HepG2 (cell line): Measurements from ENCODE around the gene FGGY. TPM values are rescaled to one million over a fixed set of nuclear protein-coding genes. Genes with fewer than 3 reads are reported as not detected.

Source experiments
- AHDC1 ChIP-seq: sonication (generic); formaldehyde crosslinking; IDR thresholded peaks from 2 replicates; pipeline ENCODE4 v1.5.1; 2020; ENCODE audit warnings: mild to moderate bottlenecking, missing genetic modification reagents, borderline replicate concordance
- ARID4A ChIP-seq: sonication (generic); formaldehyde crosslinking; IDR thresholded peaks from 2 replicates; pipeline ENCODE4 v1.5.0; 2020; ENCODE audit warnings: mild to moderate bottlenecking, missing genetic modification reagents, borderline replicate concordance
- CREB3 ChIP-seq: sonication (generic); formaldehyde crosslinking; IDR thresholded peaks from 2 replicates; pipeline ENCODE4 v1.5.0; 2020; ENCODE audit warnings: missing genetic modification reagents
- GMEB2 ChIP-seq: IDR thresholded peaks from 2 replicates; pipeline ENCODE4 v1.6.1; 2016; ENCODE audit warnings: missing biosample characterization, missing genetic modification reagents, low read depth
- HNRNPK ChIP-seq: fragments of 200-400 bp; formaldehyde crosslinking; IDR thresholded peaks from 2 replicates; pipeline ENCODE4 v1.6.1; 2018; ENCODE audit warnings: low read length, low read depth, moderate library complexity, mild to moderate bottlenecking; ENCODE audit not compliant: poor library complexity, severe bottlenecking
- KDM1A ChIP-seq: IDR thresholded peaks from 2 replicates; pipeline ENCODE4 v1.6.1; 2016; ENCODE audit warnings: missing compliant biosample characterization
- NKX3-1 ChIP-seq: sonication (generic); formaldehyde crosslinking; IDR thresholded peaks from 2 replicates; pipeline ENCODE4 v1.5.0; 2020; ENCODE audit warnings: missing genetic modification reagents
- TCF7 ChIP-seq: sonication (generic); IDR thresholded peaks from 2 replicates; pipeline ENCODE4 v1.6.1; 2016; ENCODE audit warnings: antibody characterized with exemption, low read depth
- TP53 ChIP-seq: sonication (generic); formaldehyde crosslinking; conservative IDR thresholded peaks from 2 replicates; pipeline ENCODE4 v1.4.0; 2020; ENCODE audit warnings: missing genetic modification reagents
- ZNF12 ChIP-seq: sonication (generic); formaldehyde crosslinking; IDR thresholded peaks from 2 replicates; pipeline ENCODE4 v1.5.0; 2020; ENCODE audit warnings: missing genetic modification reagents
- ZNF547 ChIP-seq: sonication (generic); formaldehyde crosslinking; IDR thresholded peaks from 2 replicates; pipeline ENCODE4 v1.5.1; 2020; ENCODE audit warnings: mild to moderate bottlenecking, missing genetic modification reagents
- ZNF589 ChIP-seq: sonication (generic); formaldehyde crosslinking; conservative IDR thresholded peaks from 2 replicates; pipeline ENCODE4 v1.8.0; 2022; ENCODE audit warnings: mild to moderate bottlenecking, moderate library complexity, missing genetic modification reagents
- ZNF597 ChIP-seq: sonication (generic); formaldehyde crosslinking; IDR thresholded peaks from 2 replicates; pipeline ENCODE4 v1.5.0; 2020; ENCODE audit warnings: missing genetic modification reagents
- ZNF761 ChIP-seq: sonication (generic); formaldehyde crosslinking; conservative IDR thresholded peaks from 2 replicates; pipeline ENCODE4 v1.4.0; 2020; ENCODE audit warnings: mild to moderate bottlenecking, missing genetic modification reagents
- polyA plus RNA-seq, 8 experiments: library from polyadenylated mRNA; depleted of rRNA in 3 of 8; stranded (reverse) in 7 of 8; unstranded in 1 of 8; fragments of >200 nt; fragmentation: Illumina TruSeq in 4 of 8; extraction: Trizol in 4 of 8; gene quantifications; 2 replicates each; pipeline versions ENCODE4 v1.2.1 to v1.2.3, GENCODE V29; 2011 to 2016; ENCODE audit warnings: low read depth in 4 of 8, missing spikeins in 1 of 8, mixed read lengths in 1 of 8; ENCODE audit not compliant: insufficient read depth in 1 of 8
- total RNA-seq, 5 experiments: library from RNA; depleted of rRNA; stranded (reverse); fragments of >200 nt; fragmentation: Illumina TruSeq; extraction: Trizol; gene quantifications; 2 replicates each; pipeline ENCODE4 v1.2.3, GENCODE V29; 2016; ENCODE audit warnings: low read depth in 1 of 5

The FGGY gene
- total and polyA plus RNA-seq, 2 of the 13 experiments (the other 11 are each of a cell fraction or from before 2014, with no cell fraction given), result 15.7 to 27.5 TPM

GRCh38 chr1:59436637-59437036, 139.7 kb downstream of the FGGY start (continued):
- no peak for TF ChIP-seq GMEB2 (CRISPR knock-in tag)
- no peak for TF ChIP-seq ZNF597
- TF ChIP-seq ZNF761, result no peak
- no peak; the same call in 1 of the 2 replicates for TF ChIP-seq ARID4A (CRISPR knock-in tag)
- TF ChIP-seq KDM1A (CRISPR knock-in tag), result no peak
- no peak for TF ChIP-seq ZNF12 (CRISPR knock-in tag)
- no peak for TF ChIP-seq HNRNPK
- peak; percentile 72; the same call in 1 of the 2 replicates for TF ChIP-seq AHDC1
- no peak; the same call in 1 of the 2 replicates for TF ChIP-seq ZNF547 (CRISPR knock-in tag)
- TF ChIP-seq CREB3 (CRISPR knock-in tag), result no peak
- TF ChIP-seq TP53 (CRISPR knock-in tag), result no peak
- no peak for TF ChIP-seq NKX3-1
- no peak for TF ChIP-seq TCF7
- TF ChIP-seq ZNF589 (CRISPR knock-in tag), result no peak
